NB4 (cell line): Measurements from ENCODE around the gene COG5.

Experiments
- CTCF ChIP-seq: IDR thresholded peaks from one replicate; pipeline ENCODE4 v1.5.1; 2012; ENCODE audit warnings: low read depth, low read length
- POLR2A ChIP-seq: IDR thresholded peaks from 2 replicates; pipeline ENCODE4 v1.6.1; 2011; ENCODE audit warnings: mild to moderate bottlenecking; ENCODE audit not compliant: insufficient read length; ENCODE audit errors: extremely low read depth

DNA sequence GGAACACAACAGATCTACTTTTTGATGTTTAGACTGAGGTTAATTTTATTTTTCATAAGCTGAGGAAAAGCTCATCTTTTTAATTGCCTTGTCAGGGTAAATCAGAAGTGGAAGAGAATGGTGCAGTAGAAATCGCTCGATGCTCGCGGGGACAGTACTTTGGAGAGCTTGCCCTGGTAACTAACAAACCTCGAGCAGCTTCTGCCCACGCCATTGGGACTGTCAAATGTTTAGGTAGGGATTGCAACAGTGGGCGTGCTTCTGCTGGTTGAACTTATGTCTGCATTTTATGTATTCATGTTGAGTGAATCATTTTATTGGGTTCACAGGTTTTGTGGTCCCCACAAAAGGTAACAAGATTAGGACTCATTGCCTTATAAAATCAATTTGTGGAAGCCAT, 406.6 kb downstream of the COG5 start:
- no peak for TF ChIP-seq CTCF
- no peak for TF ChIP-seq POLR2A
